ENCODE results near the gene TOMM7.

TOMM7 gene

GRCh38 chr7:22772885-22773284 is 49.8 kb downstream of the TOMM7 start:
- no peak overlapping the region for H3K4me3 ChIP-seq (ENCODE audit: low read depth, low read length)
- TF ChIP-seq MYC (IDR thresholded peaks at IDR 0.05; ENCODE audit: low read depth, low read length) (no peak), POLR2A (IDR thresholded peaks at IDR 0.05; ENCODE audit: extremely low read depth, insufficient read length) (no peak), CTCF (IDR thresholded peaks at IDR 0.05; ENCODE audit: low read depth, low read length) (no peak), MAX (IDR thresholded peaks at IDR 0.05; ENCODE audit: low read depth, low read length) (no peak)
- no peak for DNase-seq (ENCODE audit: low read depth)

GRCh38 chr7:22771872-22772228 is 50.8 kb downstream of the TOMM7 start:
- no peak for DNase-seq (ENCODE audit: low read depth)
- no peak overlapping the region for H3K4me3 ChIP-seq (ENCODE audit: low read depth, low read length)
- no peak for TF ChIP-seq POLR2A (IDR thresholded peaks at IDR 0.05; ENCODE audit: extremely low read depth, insufficient read length)
- no peak for TF ChIP-seq MAX (IDR thresholded peaks at IDR 0.05; ENCODE audit: low read depth, low read length)
- no peak for TF ChIP-seq CTCF (IDR thresholded peaks at IDR 0.05; ENCODE audit: low read depth, low read length)
- TF ChIP-seq MYC (IDR thresholded peaks at IDR 0.05; ENCODE audit: low read depth, low read length), result no peak

GRCh38 chr7:22771194-22771871 is 51.3 kb downstream of the TOMM7 start:
- no peak for TF ChIP-seq MYC (IDR thresholded peaks at IDR 0.05; ENCODE audit: low read depth, low read length)
- TF ChIP-seq MAX (IDR thresholded peaks at IDR 0.05; ENCODE audit: low read depth, low read length), result no peak
- TF ChIP-seq CTCF (IDR thresholded peaks at IDR 0.05; ENCODE audit: low read depth, low read length), result no peak
- TF ChIP-seq POLR2A (IDR thresholded peaks at IDR 0.05; ENCODE audit: extremely low read depth, insufficient read length), result no peak
- no peak for DNase-seq (ENCODE audit: low read depth)
- H3K4me3 ChIP-seq (ENCODE audit: low read depth, low read length), result no peak overlapping the region

GRCh38 chr7:22765609-22766008 is 57.0 kb downstream of the TOMM7 start:
- DNase-seq (ENCODE audit: low read depth), result no peak
- no peak overlapping the region for H3K4me3 ChIP-seq (ENCODE audit: low read depth, low read length)
- no peak for TF ChIP-seq MAX (IDR thresholded peaks at IDR 0.05; ENCODE audit: low read depth, low read length)
- TF ChIP-seq MYC (IDR thresholded peaks at IDR 0.05; ENCODE audit: low read depth, low read length), result no peak
- no peak for TF ChIP-seq CTCF (IDR thresholded peaks at IDR 0.05; ENCODE audit: low read depth, low read length)
- TF ChIP-seq POLR2A (IDR thresholded peaks at IDR 0.05; ENCODE audit: extremely low read depth, insufficient read length), result no peak
